CD4-positive, alpha-beta T cell (primary cell): ENCODE results near the gene RNF167. TPM values are rescaled to one million over a fixed set of nuclear protein-coding genes. Genes with fewer than 3 reads are reported as not detected.
A peak's percentile ranks its signal among the peaks of the same experiment; 100 is the strongest.

ENCODE experiments used
- ATAC-seq: fragments of 200-7000 bp; cut with Tn5 transposase; one replicate; pipeline ENCODE4 v1.10.0; 2022; ENCODE audit warnings: mild to moderate bottlenecking; ENCODE audit not compliant: poor library complexity
- CTCF ChIA-PET: fragments of 350-600 bp; sonication (Branson Sonifier 250); formaldehyde crosslinking; loops from one replicate; lab custom pipeline; 2021; ENCODE audit warnings: antibody characterized with exemption, inconsistent platforms; lab: Charles Lee
- POLR2A ChIA-PET: fragments of 350-600 bp; sonication (Branson Sonifier 250); formaldehyde crosslinking; loops from one replicate; lab custom pipeline; 2021; ENCODE audit warnings: antibody characterized with exemption, inconsistent platforms; lab: Charles Lee
- DNase-seq, 14 experiments: peaks; one replicate each; pipeline ENCODE4 v3.0.0-alpha.2; 2013 to 2020; ENCODE audit warnings: mixed read lengths in 2 of 14
- H3K27ac ChIP-seq, 2 donors: one replicate each; pipeline versions ENCODE4 v1.5.1 to v1.7.0; 2013; ENCODE audit warnings: low read length in 2 of 2, low read depth in 1 of 2, mild to moderate bottlenecking in 1 of 2
- H3K27me3 ChIP-seq, 2 experiments: 1 replicate in 1 of 2; 2 replicates in 1 of 2; pipeline versions ENCODE4 v1.6.1 to v1.7.0; 2013; ENCODE audit warnings: low read length in 2 of 2, control low read depth in 1 of 2, mild to moderate bottlenecking in 1 of 2, moderate library complexity in 1 of 2; ENCODE audit not compliant: insufficient read depth in 2 of 2, control insufficient read depth in 1 of 2
- H3K36me3 ChIP-seq: one replicate; pipeline ENCODE4 v1.6.1; 2013; ENCODE audit warnings: low read length, control low read depth; ENCODE audit not compliant: insufficient read depth
- H3K4me1 ChIP-seq: one replicate; pipeline ENCODE4 v1.6.1; 2013; ENCODE audit warnings: low read length, control low read depth; ENCODE audit not compliant: insufficient read depth
- H3K4me3 ChIP-seq: one replicate; pipeline ENCODE4 v1.5.1; 2013; ENCODE audit warnings: mild to moderate bottlenecking, low read length, moderate library complexity
- H3K9me3 ChIP-seq, 2 experiments: 1 replicate in 1 of 2; 2 replicates in 1 of 2; pipeline versions ENCODE4 v1.6.1 to v1.7.0; 2013; ENCODE audit warnings: low read length in 2 of 2, mild to moderate bottlenecking in 2 of 2, control low read depth in 1 of 2, moderate library complexity in 1 of 2; ENCODE audit not compliant: control insufficient read depth in 1 of 2, insufficient read depth in 1 of 2
- H3K27ac Mint-ChIP-seq: one replicate; pipeline ENCODE4 v1.8.0; 2020; ENCODE audit warnings: mixed read lengths
- H3K27me3 Mint-ChIP-seq: one replicate; pipeline ENCODE4 v1.8.0; 2021; ENCODE audit warnings: mixed read lengths
- H3K36me3 Mint-ChIP-seq: one replicate; pipeline ENCODE4 v1.8.0; 2021; ENCODE audit warnings: low read depth, mixed read lengths
- H3K4me1 Mint-ChIP-seq: one replicate; pipeline ENCODE4 v1.8.0; 2021; ENCODE audit warnings: low read depth, mixed read lengths
- H3K4me3 Mint-ChIP-seq: one replicate; pipeline ENCODE4 v1.8.0; 2020; ENCODE audit warnings: mild to moderate bottlenecking, mixed read lengths
- H3K9me3 Mint-ChIP-seq: one replicate; pipeline ENCODE4 v1.8.0; 2020; ENCODE audit warnings: mixed read lengths
- intact Hi-C, 2 experiments: fragments of 100-400 bp; cut with DNase I in 1 of 2; cut with micrococcal nuclease in 1 of 2; formaldehyde crosslinking; loops; one replicate each; pipeline versions ENCODE4 v1.15.1 to v1.9.0; 2023 to 2025; cut with DNase I, micrococcal nuclease
- total RNA-seq, 174 experiments: library from RNA in 2 of 174; stranded (reverse) in 2 of 174; gene quantifications; one replicate each; pipeline ENCODE4 v1.2.3 and lab custom pipeline; 2021 to 2026
- TF ChIP-seq, protein P1 (sequence below): fragments of 200-600 bp; IDR thresholded peaks from one replicate; pipeline ENCODE4 v1.8.0; 2022; ENCODE audit warnings: antibody characterized with exemption, mild to moderate bottlenecking

Gene RNF167
- total RNA-seq, 2 experiments from 2014 or later: 59.3 to 62.8 TPM

DNA sequence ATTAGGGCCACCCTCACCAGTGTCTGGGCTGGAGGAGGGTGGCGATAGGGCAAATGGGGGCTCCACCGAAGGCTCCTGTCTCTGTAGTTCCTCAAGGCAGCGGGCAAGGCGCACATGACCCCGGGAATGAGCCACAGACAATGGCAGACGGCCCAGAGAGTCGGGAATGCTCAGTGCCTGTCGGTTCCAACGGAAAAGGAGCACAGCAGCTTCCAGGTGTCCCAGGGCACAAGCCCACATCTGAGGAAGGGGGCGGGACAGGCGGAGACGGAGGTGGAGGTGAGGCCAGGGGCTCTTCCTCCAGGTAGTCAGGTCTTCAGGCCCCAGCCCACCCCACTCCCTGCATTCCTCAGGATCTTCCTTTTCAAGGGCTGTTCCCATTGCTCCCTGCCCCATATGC is 32.7 kb downstream of the RNF167 start:
- Histone ChIP-seq H3K4me1 (peaks cover 29% of the 10 kb centered on the region), H3K4me3 (no peak overlapping the region), H3K36me3 (peaks cover 64% of the 10 kb centered on the region), H3K27me3 (no peaks in the 10 kb centered on the region), H3K9me3 (no peaks in the 10 kb centered on the region), H3K27ac (no peak overlapping the region)
- Mint-ChIP-seq H3K27me3 (no peaks in the 10 kb centered on the region), H3K27ac (no peak overlapping the region), H3K4me1 (peaks cover 8% of the 10 kb centered on the region), H3K9me3 (no peaks in the 10 kb centered on the region), H3K36me3 (peaks cover 61% of the 10 kb centered on the region), H3K4me3 (no peak overlapping the region)
- no peak for ATAC-seq
- no peak for DNase-seq
- TF ChIP-seq, protein P1, sequence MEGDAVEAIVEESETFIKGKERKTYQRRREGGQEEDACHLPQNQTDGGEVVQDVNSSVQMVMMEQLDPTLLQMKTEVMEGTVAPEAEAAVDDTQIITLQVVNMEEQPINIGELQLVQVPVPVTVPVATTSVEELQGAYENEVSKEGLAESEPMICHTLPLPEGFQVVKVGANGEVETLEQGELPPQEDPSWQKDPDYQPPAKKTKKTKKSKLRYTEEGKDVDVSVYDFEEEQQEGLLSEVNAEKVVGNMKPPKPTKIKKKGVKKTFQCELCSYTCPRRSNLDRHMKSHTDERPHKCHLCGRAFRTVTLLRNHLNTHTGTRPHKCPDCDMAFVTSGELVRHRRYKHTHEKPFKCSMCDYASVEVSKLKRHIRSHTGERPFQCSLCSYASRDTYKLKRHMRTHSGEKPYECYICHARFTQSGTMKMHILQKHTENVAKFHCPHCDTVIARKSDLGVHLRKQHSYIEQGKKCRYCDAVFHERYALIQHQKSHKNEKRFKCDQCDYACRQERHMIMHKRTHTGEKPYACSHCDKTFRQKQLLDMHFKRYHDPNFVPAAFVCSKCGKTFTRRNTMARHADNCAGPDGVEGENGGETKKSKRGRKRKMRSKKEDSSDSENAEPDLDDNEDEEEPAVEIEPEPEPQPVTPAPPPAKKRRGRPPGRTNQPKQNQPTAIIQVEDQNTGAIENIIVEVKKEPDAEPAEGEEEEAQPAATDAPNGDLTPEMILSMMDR: no peak
- intact Hi-C loops: no loop called here
- CTCF ChIA-PET: interaction anchor here (1.2 kb wide), 1 partner anchor 89 kb away, joined by 3 read pairs; no protein-coding TSS in a partner anchor
- POLR2A ChIA-PET: interaction anchor here (2.2 kb wide), 1 partner anchor 33 kb away, joined by 7 read pairs; the partner anchor contains the start of genes RNF167 and SLC25A11

DNA sequence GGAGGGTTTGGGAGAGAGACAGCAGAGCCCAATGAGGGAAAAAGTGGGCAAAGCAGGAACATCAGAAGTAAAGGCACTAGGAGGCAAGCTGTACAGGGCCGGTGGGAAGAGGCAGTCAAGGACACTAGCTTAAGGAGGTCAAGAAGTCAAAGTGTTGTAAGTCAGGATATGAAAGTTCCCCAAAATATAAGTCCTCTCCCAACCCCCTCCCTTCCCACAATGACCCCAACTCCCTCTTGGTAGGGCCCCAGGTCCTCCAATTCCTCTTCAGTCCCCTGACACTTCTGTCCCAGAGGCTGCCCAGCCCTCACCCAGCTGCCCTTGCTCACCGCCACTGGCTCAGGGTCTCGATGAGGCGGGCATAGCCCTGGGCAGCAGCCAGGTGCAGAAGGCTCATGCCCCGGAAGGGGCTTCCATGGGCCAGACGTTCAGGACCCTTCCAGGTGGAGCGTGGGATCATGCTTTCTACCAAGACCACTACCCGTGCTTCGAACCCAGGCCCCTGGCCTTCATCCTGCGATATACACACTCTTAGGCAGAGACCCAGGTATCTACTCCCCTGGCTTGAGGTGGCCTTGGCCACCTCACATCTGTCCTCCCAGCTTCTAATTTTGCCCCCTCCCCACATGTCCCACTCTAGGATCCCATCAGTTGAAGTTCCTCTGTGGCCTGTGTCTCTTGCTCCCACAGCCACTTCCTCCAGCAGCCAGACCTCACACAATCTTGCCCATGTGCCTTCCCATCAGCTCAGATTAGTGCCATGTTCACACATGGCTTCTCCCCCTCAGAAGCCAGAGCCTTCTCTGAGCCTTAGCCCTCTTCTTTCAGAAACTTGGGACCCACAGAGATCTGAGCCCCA is 33.4 kb downstream of the RNF167 start:
- Histone ChIP-seq H3K4me1 (peaks cover 22% of the 10 kb centered on the region), H3K27ac (peak overlapping the region in 1 of 2 donors; percentile 36), H3K9me3 (no peaks in the 10 kb centered on the region), H3K36me3 (peaks cover 71% of the 10 kb centered on the region), H3K4me3 (no peak overlapping the region), H3K27me3 (no peaks in the 10 kb centered on the region)
- CTCF ChIA-PET: interaction anchor here (1.2 kb wide), 1 partner anchor 89 kb away, joined by 3 read pairs; no protein-coding TSS in a partner anchor
- POLR2A ChIA-PET: interaction anchor here (2.2 kb wide), 1 partner anchor 34 kb away, joined by 7 read pairs; the partner anchor contains the start of genes RNF167 and SLC25A11
- no peaks in the 10 kb centered on the region for H3K27me3 Mint-ChIP-seq
- peaks cover 8% of the 10 kb centered on the region for H3K4me1 Mint-ChIP-seq
- ATAC-seq: no peak
- H3K27ac Mint-ChIP-seq: peak overlapping the region; percentile 49
- no peaks in the 10 kb centered on the region for H3K9me3 Mint-ChIP-seq
- no peak overlapping the region for H3K4me3 Mint-ChIP-seq
- no peak for DNase-seq
- TF ChIP-seq, protein P1: no peak
- H3K36me3 Mint-ChIP-seq: peaks cover 68% of the 10 kb centered on the region
- intact Hi-C loops: no loop called here

DNA sequence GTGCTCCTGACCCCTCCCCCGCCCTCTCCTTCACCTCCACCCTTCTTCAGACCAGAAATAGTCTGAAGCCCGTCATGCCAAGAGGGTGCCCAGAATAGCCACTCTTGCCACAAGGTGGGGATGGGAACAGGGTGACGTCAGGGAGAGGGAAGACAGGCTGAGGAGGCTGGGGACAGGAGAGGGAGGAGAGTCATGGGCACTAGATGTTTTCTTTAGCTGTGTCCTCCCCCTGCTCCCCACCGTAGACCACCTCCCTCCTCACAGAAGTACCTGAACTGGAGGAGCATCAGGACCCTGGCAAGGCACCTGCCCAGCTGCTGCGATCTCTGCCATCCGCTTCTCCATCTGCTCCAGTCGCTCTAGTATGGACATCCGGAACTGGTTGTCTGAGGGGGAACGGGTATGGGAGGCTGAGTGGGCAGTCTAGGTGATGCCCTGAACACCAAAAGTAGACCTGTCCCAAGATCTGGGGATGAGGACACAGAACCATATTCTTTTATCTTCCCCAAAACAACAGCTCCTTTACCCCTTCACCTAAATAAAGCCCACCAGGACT is 34.1 kb downstream of the RNF167 start:
- ATAC-seq (no peak), DNase-seq (no peak)
- H3K27me3 ChIP-seq: no peaks in the 10 kb centered on the region
- ChIA-PET CTCF (no interaction called here), POLR2A (interaction anchor here (2.2 kb wide), 2 partner anchors 13 to 34 kb away, joined by 7 to 8 read pairs; partner anchors contain the start of genes CAMTA2, RNF167 and SLC25A11)
- no peak overlapping the region for H3K4me3 ChIP-seq
- Mint-ChIP-seq H3K27ac (peak overlapping the region; percentile 49), H3K27me3 (no peaks in the 10 kb centered on the region), H3K9me3 (no peaks in the 10 kb centered on the region), H3K36me3 (peaks cover 72% of the 10 kb centered on the region), H3K4me3 (no peak overlapping the region), H3K4me1 (peaks cover 8% of the 10 kb centered on the region)
- H3K36me3 ChIP-seq: peaks cover 78% of the 10 kb centered on the region
- H3K9me3 ChIP-seq: no peaks in the 10 kb centered on the region
- TF ChIP-seq, protein P1: no peak
- peaks cover 15% of the 10 kb centered on the region for H3K4me1 ChIP-seq
- intact Hi-C loops: no loop called here
- H3K27ac ChIP-seq: peak overlapping the region in 1 of 2 donors; percentile 36
